GM18858 (cell line): ENCODE measurements around the gene TAF4.
"Not testable (repeated sequence)": the region's sequence is repeated elsewhere in the genome, so short reads cannot be mapped to it uniquely, and the experiment has no call there.

ENCODE experiments used
- ATAC-seq: cut with Tn5 transposase; IDR thresholded peaks from one replicate; pipeline ENCODE4 v1.9.1; 2021; ENCODE audit not compliant: unreplicated experiment

Gene TAF4

GRCh38 chr20:62065674-62066338 lies at the start of gene TAF4:
Gene TAF4, minus strand, starts transcription at chr20:62065881. Its CDS starts 71 bp downstream, at chr20:62065810.
- peak; percentile 56 for ATAC-seq

- no peak for ATAC-seq
Measured at GRCh38 chr20:62114894-62115293, 49.2 kb upstream of the TAF4 start.

GRCh38 chr20:62112368-62112767 lies 46.7 kb upstream of the TAF4 start:
- no peak for ATAC-seq

- ATAC-seq = no peak
Measured at GRCh38 chr20:62111148-62111547, 45.5 kb upstream of the TAF4 start.

GRCh38 chr20:62105592-62105991 lies 39.9 kb upstream of the TAF4 start:
- no peak for ATAC-seq

GRCh38 chr20:62104791-62105345 lies 39.2 kb upstream of the TAF4 start:
- ATAC-seq = no peak

GRCh38 chr20:62104234-62104789 lies 38.6 kb upstream of the TAF4 start:
- no peak for ATAC-seq

- ATAC-seq = no peak
Measured at GRCh38 chr20:62103508-62104233, 38.0 kb upstream of the TAF4 start.

GRCh38 chr20:62101078-62101477 lies 35.4 kb upstream of the TAF4 start:
- no peak for ATAC-seq

- no peak for ATAC-seq
Measured at GRCh38 chr20:62097881-62098407, 32.3 kb upstream of the TAF4 start.

- ATAC-seq = no peak
Measured at GRCh38 chr20:62096421-62097380, 31.0 kb upstream of the TAF4 start.

GRCh38 chr20:62089393-62089792 lies 23.7 kb upstream of the TAF4 start:
- no peak for ATAC-seq

- no peak for ATAC-seq
Measured at GRCh38 chr20:62088258-62089127, 22.8 kb upstream of the TAF4 start.

- no peak for ATAC-seq
Measured at GRCh38 chr20:62087632-62088031, 22.0 kb upstream of the TAF4 start.

GRCh38 chr20:62087227-62087626 lies 21.5 kb upstream of the TAF4 start:
- no peak for ATAC-seq

GRCh38 chr20:62085206-62085605 lies 19.5 kb upstream of the TAF4 start:
- ATAC-seq = no peak

GRCh38 chr20:62084224-62084623 lies 18.5 kb upstream of the TAF4 start:
- ATAC-seq = not testable (repeated sequence)

- ATAC-seq = no peak
Measured at GRCh38 chr20:62083312-62083711, 17.6 kb upstream of the TAF4 start.

GRCh38 chr20:62080249-62080990 lies 14.7 kb upstream of the TAF4 start:
- no peak for ATAC-seq
